ENCODE measurements around the gene ARHGAP5.

DNA sequence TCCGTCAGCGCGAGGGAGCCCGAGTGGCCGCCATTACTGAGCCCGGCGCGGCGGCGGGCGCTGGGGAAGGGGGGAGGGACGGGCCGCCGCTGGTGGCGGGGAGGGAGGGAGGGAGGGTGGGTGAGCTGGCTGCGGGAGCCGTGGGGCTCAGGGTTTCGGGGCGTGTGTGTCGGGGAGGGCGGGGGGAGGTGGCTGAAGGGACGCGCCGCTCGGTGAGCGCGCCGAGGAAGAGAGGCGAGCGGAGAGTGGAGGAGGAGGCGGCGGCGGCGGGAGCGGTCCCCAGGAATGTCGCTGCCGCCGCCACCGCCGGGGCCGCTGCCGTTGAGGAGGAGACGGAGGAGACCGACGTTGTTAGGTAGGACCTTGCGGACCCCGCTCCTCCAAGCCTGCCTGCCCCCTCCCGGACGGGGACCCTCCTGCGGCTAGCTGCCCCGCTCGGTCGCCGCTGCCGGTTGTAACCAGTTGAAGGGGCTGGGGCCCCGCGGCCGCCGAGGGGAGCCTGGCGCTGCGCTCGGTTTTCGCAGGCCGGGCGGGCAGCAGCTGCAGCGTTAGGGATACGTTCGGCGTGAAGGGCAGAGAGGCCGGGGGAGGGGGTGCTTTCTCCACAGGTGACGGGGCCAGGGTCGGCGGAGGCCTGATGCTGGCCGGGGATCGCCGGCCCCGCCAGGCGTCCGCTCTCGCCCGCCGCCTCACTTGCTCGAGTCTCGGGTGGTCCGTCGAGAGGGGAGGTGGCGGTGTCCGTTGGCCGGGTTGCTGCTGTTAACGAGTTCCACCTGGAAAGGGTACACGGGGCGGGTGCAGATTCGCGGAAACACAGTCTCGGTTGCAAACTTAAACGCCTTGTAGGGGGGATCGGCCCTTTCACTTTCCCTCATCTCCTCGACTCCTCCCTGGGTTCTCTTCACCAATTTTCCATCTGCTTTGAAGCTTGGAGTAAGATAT lies at the start of gene ARHGAP5:
- TF ChIP-seq, protein P1, sequence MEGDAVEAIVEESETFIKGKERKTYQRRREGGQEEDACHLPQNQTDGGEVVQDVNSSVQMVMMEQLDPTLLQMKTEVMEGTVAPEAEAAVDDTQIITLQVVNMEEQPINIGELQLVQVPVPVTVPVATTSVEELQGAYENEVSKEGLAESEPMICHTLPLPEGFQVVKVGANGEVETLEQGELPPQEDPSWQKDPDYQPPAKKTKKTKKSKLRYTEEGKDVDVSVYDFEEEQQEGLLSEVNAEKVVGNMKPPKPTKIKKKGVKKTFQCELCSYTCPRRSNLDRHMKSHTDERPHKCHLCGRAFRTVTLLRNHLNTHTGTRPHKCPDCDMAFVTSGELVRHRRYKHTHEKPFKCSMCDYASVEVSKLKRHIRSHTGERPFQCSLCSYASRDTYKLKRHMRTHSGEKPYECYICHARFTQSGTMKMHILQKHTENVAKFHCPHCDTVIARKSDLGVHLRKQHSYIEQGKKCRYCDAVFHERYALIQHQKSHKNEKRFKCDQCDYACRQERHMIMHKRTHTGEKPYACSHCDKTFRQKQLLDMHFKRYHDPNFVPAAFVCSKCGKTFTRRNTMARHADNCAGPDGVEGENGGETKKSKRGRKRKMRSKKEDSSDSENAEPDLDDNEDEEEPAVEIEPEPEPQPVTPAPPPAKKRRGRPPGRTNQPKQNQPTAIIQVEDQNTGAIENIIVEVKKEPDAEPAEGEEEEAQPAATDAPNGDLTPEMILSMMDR (IDR thresholded peaks at IDR 0.05): peak; percentile 11 to 21 (median 14)
- TF ChIP-seq POLR2AphosphoS5 (IDR thresholded peaks at IDR 0.05): peak in 2 of 3 donors; percentile 23 to 39

All from breast epithelium (tissue), 3 donors.